Hepatocyte (in vitro differentiated cells): ENCODE measurements around the gene DHRS11. TPM values are rescaled to one million over a fixed set of nuclear protein-coding genes. Genes with fewer than 3 reads are reported as not detected.

Experiments used
- DNase-seq: peaks from one replicate; pipeline ENCODE4 v3.0.0-alpha.2; 2016; ENCODE audit warnings: low spot score
- H2AFZ ChIP-seq: fragments of 200-600 bp; sonication (generic); 2 replicates; pipeline ENCODE4 v1.6.0; 2016; ENCODE audit warnings: antibody characterized with exemption, mild to moderate bottlenecking
- H3K27ac ChIP-seq: fragments of 200-600 bp; sonication (generic); 2 replicates; pipeline ENCODE4 v1.5.1; 2016; ENCODE audit warnings: mild to moderate bottlenecking
- H3K27me3 ChIP-seq: fragments of 200-600 bp; sonication (generic); 2 replicates; pipeline ENCODE4 v1.6.1; 2016
- H3K36me3 ChIP-seq: fragments of 200-600 bp; sonication (generic); replicated peaks from 2 replicates; pipeline ENCODE4 v1.5.1; 2016; ENCODE audit warnings: low read depth; ENCODE audit not compliant: insufficient read depth
- H3K4me1 ChIP-seq: fragments of 200-600 bp; sonication (generic); 2 replicates; pipeline ENCODE4 v1.5.1; 2016; ENCODE audit warnings: mild to moderate bottlenecking, moderate library complexity; ENCODE audit not compliant: insufficient read depth
- H3K4me2 ChIP-seq: fragments of 200-600 bp; sonication (generic); 2 replicates; pipeline ENCODE4 v1.6.0; 2016
- H3K4me3 ChIP-seq: fragments of 200-600 bp; sonication (generic); 2 replicates; pipeline ENCODE4 v1.5.1; 2016; ENCODE audit warnings: mild to moderate bottlenecking
- H3K79me2 ChIP-seq: fragments of 200-600 bp; sonication (generic); 2 replicates; pipeline ENCODE4 v1.6.0; 2017; ENCODE audit warnings: mild to moderate bottlenecking
- H3K9me2 ChIP-seq: fragments of 200-600 bp; sonication (generic); replicated peaks from 2 replicates; pipeline ENCODE4 v1.6.0; 2017; ENCODE audit warnings: mild to moderate bottlenecking; ENCODE audit not compliant: insufficient read depth
- H3K9me3 ChIP-seq: fragments of 200-600 bp; sonication (generic); 2 replicates; pipeline ENCODE4 v1.5.1; 2016; ENCODE audit warnings: low read depth, mild to moderate bottlenecking
- H4K20me1 ChIP-seq: fragments of 200-600 bp; sonication (generic); 2 replicates; pipeline ENCODE4 v1.6.0; 2016; ENCODE audit warnings: mild to moderate bottlenecking; ENCODE audit not compliant: insufficient read depth, poor library complexity, severe bottlenecking
- EZH2 ChIP-seq: fragments of 200-600 bp; sonication (generic); IDR thresholded peaks from 2 replicates; pipeline ENCODE4 v1.6.1; 2016; ENCODE audit warnings: antibody characterized with exemption, mild to moderate bottlenecking, borderline replicate concordance
- EZH2phosphoT487 ChIP-seq: fragments of 200-600 bp; sonication (generic); IDR thresholded peaks from one replicate; pipeline ENCODE4 v1.6.1; 2018; ENCODE audit warnings: antibody characterized with exemption, mild to moderate bottlenecking, low read depth, moderate library complexity; ENCODE audit not compliant: unreplicated experiment, severe bottlenecking
- WGBS: methylation state at CpG from one replicate; pipeline ENCODE4 v1.1.6; 2016; ENCODE audit warnings: low lambda C conversion rate; ENCODE audit errors: missing lambda C conversion rate; 5-methylcytosine and 5-hydroxymethylcytosine counted together
- polyA plus RNA-seq: library from polyadenylated mRNA; unstranded; fragments of >200 nt; fragmentation: Nextera tagmentation; extraction: Ambion mirVana; gene quantifications from 2 replicates; pipeline ENCODE4 v1.2.1, GENCODE V29; 2016
- total RNA-seq: library from RNA; depleted of rRNA; stranded (reverse); fragments of >200 nt; gene quantifications from 2 replicates; pipeline ENCODE4 v1.2.3, GENCODE V29; 2014
- TF ChIP-seq, protein P1 (sequence below): fragments of 200-600 bp; sonication (generic); IDR thresholded peaks from 2 replicates; pipeline ENCODE4 v1.5.1; 2016; ENCODE audit warnings: antibody characterized with exemption, mild to moderate bottlenecking; ENCODE audit not compliant: poor library complexity

The DHRS11 gene
- total and polyA plus RNA-seq, 2 experiments from 2014 or later = 33.2 to 49.8 TPM

DNA sequence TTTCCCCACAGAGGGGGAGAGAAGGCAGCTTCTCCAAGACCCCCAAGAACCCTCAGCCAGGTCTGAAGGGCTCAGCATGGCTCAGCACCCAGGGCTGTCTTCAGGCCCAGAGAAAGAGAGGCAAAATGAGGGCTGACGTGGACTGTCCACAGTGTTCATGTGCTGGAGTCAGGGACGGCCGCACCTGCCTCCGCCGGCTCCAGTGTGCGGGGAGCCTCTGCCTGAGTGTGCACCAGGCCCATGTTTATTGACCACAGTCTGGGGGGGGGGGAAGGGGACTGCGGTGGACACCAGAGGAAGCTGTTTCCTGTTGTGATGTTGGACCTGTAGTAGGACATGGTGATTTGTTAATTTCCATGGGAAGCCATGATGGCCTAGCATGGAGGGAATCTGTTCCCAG is 16.6 kb downstream of the DHRS11 start:
- no peak overlapping the region for H3K27ac ChIP-seq
- no peaks in the 10 kb centered on the region for H3K27me3 ChIP-seq
- no peaks in the 10 kb centered on the region for H3K9me3 ChIP-seq
- H3K4me2 ChIP-seq = no peak overlapping the region
- H3K9me2 ChIP-seq = no peaks in the 10 kb centered on the region
- H3K36me3 ChIP-seq = no peaks in the 10 kb centered on the region
- no peaks in the 10 kb centered on the region for H3K4me1 ChIP-seq
- H3K79me2 ChIP-seq = peaks cover 11% of the 10 kb centered on the region
- TF ChIP-seq EZH2phosphoT487 (no peak), EZH2 (no peak)
- TF ChIP-seq, protein P1, sequence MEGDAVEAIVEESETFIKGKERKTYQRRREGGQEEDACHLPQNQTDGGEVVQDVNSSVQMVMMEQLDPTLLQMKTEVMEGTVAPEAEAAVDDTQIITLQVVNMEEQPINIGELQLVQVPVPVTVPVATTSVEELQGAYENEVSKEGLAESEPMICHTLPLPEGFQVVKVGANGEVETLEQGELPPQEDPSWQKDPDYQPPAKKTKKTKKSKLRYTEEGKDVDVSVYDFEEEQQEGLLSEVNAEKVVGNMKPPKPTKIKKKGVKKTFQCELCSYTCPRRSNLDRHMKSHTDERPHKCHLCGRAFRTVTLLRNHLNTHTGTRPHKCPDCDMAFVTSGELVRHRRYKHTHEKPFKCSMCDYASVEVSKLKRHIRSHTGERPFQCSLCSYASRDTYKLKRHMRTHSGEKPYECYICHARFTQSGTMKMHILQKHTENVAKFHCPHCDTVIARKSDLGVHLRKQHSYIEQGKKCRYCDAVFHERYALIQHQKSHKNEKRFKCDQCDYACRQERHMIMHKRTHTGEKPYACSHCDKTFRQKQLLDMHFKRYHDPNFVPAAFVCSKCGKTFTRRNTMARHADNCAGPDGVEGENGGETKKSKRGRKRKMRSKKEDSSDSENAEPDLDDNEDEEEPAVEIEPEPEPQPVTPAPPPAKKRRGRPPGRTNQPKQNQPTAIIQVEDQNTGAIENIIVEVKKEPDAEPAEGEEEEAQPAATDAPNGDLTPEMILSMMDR = no peak
- 97% methylated on average over 7 of the region's 7 CpGs for WGBS
- H4K20me1 ChIP-seq = no peaks in the 10 kb centered on the region
- no peak overlapping the region for H3K4me3 ChIP-seq
- H2AFZ ChIP-seq = no peak overlapping the region
- DNase-seq = no peak

DNA sequence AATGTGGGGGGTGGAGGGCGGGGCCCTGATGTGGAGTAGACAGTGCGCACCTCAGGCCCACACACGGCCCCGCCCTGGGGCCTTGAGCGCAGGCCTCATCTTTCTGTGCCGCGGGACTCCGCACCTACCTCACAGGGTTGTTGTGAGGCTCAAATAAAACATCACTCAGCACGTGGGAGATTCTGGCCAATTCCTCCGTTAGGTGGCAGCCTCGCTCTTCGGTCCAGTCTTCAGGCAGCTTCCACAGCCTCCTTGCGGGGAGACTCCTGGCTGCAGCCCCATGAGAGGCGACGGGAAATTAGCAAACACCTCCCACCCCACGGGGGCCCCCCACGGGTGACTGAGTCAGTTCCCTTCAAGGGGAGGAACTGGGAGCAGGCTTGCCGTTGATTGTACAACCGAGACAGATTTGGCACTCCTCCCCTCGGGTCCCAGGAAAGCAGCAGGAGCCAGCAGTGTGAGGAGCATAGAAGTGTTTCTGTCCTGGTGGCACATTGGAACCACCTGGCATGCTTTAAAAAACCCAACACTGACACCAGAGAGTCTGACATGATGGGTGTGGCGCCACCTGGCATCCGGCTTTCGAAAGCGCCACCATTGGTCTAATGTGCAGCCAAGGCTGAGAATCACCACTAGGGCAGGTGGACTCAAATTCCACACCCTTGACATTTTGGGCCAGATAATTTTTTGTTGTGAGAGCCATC is 17.3 kb downstream of the DHRS11 start:
- TF ChIP-seq, protein P1 = peak; percentile 47
- no peak for TF ChIP-seq EZH2phosphoT487
- no peak for TF ChIP-seq EZH2
- no peak overlapping the region for H2AFZ ChIP-seq
- peak; percentile 66 for DNase-seq
- no peaks in the 10 kb centered on the region for H3K27me3 ChIP-seq
- H3K36me3 ChIP-seq = no peaks in the 10 kb centered on the region
- no peak overlapping the region for H3K4me2 ChIP-seq
- no peak overlapping the region for H3K4me3 ChIP-seq
- no peak overlapping the region for H3K27ac ChIP-seq
- no peaks in the 10 kb centered on the region for H4K20me1 ChIP-seq
- WGBS = 67% methylated on average over 21 of the region's 24 CpGs
- H3K4me1 ChIP-seq = no peaks in the 10 kb centered on the region
- H3K9me2 ChIP-seq = no peaks in the 10 kb centered on the region
- no peaks in the 10 kb centered on the region for H3K9me3 ChIP-seq
- peaks cover 4% of the 10 kb centered on the region for H3K79me2 ChIP-seq

DNA sequence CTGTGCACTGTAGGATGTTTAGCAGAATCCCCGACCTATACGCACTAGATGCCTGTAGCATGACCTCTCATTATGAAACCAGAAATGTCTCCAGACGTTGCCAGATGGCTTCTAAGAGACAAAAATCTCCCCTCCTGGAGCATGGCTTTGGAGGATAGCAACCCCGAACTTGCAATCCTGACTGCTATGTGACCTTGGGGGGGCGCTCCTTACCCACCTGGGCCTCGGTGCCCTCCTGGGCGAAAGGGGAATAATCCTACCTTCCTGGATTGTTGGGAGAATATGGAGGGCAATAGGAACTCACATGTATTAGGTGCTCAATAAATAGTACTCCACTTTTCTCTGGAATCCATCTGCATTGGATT is 17.8 kb downstream of the DHRS11 start:
- H3K27me3 ChIP-seq = no peaks in the 10 kb centered on the region
- no peaks in the 10 kb centered on the region for H4K20me1 ChIP-seq
- no peaks in the 10 kb centered on the region for H3K9me3 ChIP-seq
- no peak overlapping the region for H2AFZ ChIP-seq
- 88% methylated on average over 7 of the region's 7 CpGs for WGBS
- TF ChIP-seq, protein P1 = no peak
- TF ChIP-seq EZH2 (no peak), EZH2phosphoT487 (no peak)
- H3K4me2 ChIP-seq = no peak overlapping the region
- no peaks in the 10 kb centered on the region for H3K9me2 ChIP-seq
- DNase-seq = no peak
- no peaks in the 10 kb centered on the region for H3K79me2 ChIP-seq
- H3K36me3 ChIP-seq = no peaks in the 10 kb centered on the region
- no peak overlapping the region for H3K27ac ChIP-seq
- H3K4me3 ChIP-seq = no peak overlapping the region
- H3K4me1 ChIP-seq = no peaks in the 10 kb centered on the region

DNA sequence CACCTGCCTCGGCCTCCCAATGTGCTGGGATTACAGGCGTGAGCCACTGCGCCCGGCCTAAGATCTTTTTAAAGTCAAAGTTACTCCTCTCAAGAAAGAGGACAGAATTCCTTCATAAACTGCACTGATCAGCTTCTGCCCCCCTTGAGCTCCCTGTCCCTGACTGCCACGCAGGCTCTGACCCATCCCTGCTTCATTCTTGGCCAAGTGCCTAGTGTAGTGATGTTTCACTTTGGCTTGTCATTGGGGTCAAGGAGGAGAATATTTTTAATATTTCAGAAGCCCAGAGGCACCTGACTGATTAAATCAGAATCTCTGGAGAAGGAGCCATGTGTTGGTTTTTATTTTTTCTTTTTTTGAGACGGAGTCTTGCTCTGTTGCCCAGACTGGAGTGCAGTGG is 18.8 kb downstream of the DHRS11 start:
- no peaks in the 10 kb centered on the region for H3K27me3 ChIP-seq
- no peak for TF ChIP-seq EZH2phosphoT487
- no peak for TF ChIP-seq EZH2
- TF ChIP-seq, protein P1 = no peak
- WGBS = 95% methylated on average over 6 of the region's 6 CpGs
- no peak for DNase-seq
- no peak overlapping the region for H2AFZ ChIP-seq
- H3K4me1 ChIP-seq = no peaks in the 10 kb centered on the region
- no peak overlapping the region for H3K4me3 ChIP-seq
- H3K4me2 ChIP-seq = no peak overlapping the region
- H3K79me2 ChIP-seq = no peaks in the 10 kb centered on the region
- no peaks in the 10 kb centered on the region for H3K9me3 ChIP-seq
- no peaks in the 10 kb centered on the region for H3K36me3 ChIP-seq
- H4K20me1 ChIP-seq = no peaks in the 10 kb centered on the region
- no peak overlapping the region for H3K27ac ChIP-seq
- no peaks in the 10 kb centered on the region for H3K9me2 ChIP-seq
